SK-N-MC (cell line): ENCODE measurements around the gene MAP3K21.

ENCODE experiments used
- EZH2 ChIP-seq: fragments of 200-600 bp; sonication (generic); IDR thresholded peaks from one replicate; pipeline ENCODE4 v1.6.1; 2017; ENCODE audit warnings: antibody characterized with exemption
- FOXP2 ChIP-seq: optimal IDR thresholded peaks from 2 replicates; pipeline ENCODE3; 2011; ENCODE audit warnings: mild to moderate bottlenecking, moderate library complexity; ENCODE audit not compliant: insufficient read depth; ENCODE audit errors: extremely low read length, control extremely low read depth
- POLR2AphosphoS5 ChIP-seq: IDR thresholded peaks from 2 replicates; pipeline ENCODE4 v1.6.1; 2012; ENCODE audit warnings: mild to moderate bottlenecking, low read depth, low read length, borderline replicate concordance

- TF ChIP-seq POLR2AphosphoS5 (no peak), EZH2 (no peak), FOXP2 (no peak)
Observed at GRCh38 chr1:233279971-233280370, 47.6 kb upstream of the MAP3K21 start.
